Activated CD8-positive, alpha-beta memory T cell treated with anti-CD3 and anti-CD28 coated beads for 1 hour (primary cell): ENCODE measurements around the gene XPR1.
"Not testable (repeated sequence)": the region's sequence is repeated elsewhere in the genome, so short reads cannot be mapped to it uniquely, and the experiment has no call there.

Source experiments
- DNase-seq, 2 donors: peaks; one replicate each; pipeline ENCODE4 v3.0.0-alpha.2; 2020; ENCODE audit warnings: low read depth in 1 of 2; ENCODE audit errors: extremely low read depth in 1 of 2

The XPR1 gene

DNA sequence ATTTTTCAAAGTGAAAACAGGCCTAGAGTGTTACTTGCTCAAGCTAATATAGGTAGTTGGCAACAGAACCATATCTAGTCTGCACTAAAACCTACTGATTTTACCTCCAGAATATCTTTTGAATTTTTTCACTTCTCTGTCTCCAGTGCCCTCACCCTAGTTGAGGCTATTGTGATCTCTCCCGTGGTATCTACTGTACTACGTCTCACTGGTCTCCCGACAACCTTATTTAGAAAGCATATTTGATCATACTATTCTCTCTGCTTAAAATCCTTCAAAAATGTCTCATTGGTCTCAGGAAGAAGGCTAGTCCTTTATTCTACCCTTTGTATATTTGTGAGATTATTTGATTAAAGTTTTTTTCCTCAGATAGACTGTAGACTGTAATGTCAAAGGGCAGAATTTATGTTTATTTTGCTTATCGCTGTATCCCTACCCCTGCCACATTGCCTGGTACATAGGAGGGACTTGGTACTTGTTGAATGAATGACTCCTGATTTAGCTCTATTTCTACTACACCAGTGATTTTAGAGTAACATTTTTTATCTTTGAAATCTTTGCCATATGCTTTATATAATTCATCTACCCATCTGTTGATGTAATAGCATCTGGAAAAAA, 145.4 kb downstream of the XPR1 start:
- DNase-seq = no peak

DNA sequence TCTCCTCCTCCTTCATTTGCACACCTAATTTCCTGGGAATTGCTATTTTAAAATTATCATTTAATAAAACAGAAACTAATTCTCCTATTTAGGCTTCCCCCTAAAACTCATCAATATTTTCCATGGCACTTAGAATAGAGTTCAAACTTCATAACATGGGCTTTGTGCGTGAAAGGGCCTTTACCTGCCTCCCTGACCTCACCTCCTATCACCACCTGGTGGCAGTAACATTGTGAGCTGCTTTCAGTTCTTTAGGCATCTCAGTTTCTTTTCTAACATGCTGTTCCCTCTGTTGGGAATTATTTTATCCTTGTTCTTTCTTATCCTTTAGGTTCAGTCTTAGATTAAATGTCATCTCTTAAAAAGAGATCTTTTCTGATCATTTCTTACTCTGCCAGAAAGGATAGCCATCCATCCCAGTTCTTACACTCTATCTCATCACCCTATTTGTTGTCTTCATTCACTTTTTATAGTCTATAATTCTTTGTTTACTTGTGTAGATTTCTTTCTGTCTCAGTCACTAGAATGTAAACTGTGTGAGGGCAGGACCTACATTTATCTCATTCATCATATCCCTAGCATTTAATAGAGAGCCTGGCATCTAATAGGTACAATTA, 147.1 kb downstream of the XPR1 start:
- no peak for DNase-seq

DNA sequence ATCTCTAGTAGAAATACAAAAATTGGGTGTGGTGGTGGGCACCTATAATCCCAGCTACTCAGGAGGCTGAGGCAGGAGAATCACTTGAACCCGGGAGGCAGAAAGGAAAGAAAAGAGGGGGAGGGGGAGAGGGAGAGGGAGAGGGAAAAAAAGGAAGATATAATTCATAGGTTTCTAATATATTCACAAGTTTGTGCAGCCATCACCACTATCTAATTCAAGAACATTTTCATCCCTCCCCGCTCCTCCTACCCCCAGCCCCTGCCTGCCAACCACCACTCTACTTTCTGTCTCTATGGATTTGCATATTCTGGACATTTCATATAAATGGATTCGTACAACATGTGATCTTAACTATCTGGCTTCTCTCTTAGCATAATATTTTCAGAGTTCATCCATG, 147.8 kb downstream of the XPR1 start:
- no peak for DNase-seq

DNA sequence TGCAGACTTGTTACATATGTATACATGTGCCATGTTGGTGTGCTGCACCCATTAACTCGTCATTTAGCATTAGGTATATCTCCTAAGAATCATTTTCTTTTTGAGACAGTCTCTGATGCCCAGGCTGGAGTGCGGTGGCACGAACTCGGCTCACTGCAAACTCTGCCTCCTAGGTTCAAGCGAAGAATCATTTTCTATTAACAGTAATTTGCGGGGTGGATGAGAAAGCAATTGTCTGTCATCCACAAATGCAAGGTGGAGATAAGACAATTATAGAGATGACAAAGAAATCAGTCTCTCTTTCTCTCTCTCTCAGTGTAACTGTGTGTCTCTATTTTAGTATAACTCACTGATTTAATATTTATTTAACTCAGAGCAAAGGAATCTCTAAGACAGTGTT, 149.9 kb downstream of the XPR1 start:
- DNase-seq = no peak

DNA sequence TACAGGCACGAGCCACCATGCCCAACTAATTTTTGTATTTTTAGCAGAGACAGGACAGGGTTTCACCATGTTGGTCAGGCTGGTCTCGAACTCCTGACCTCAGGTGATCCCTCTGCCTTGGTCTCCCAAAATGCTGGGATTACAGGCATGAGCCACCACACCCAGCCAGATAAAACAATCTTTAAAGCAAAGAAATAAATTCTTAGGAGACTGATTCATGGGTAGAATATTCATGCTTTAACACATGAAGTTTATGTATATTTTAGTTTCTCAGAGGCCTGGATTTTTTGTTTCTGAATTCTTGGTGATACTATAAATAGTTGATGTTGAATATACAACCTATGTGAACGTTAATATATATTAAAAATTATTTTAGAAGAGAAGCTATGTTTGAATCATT, 153.5 kb downstream of the XPR1 start:
- DNase-seq = no peak

DNA sequence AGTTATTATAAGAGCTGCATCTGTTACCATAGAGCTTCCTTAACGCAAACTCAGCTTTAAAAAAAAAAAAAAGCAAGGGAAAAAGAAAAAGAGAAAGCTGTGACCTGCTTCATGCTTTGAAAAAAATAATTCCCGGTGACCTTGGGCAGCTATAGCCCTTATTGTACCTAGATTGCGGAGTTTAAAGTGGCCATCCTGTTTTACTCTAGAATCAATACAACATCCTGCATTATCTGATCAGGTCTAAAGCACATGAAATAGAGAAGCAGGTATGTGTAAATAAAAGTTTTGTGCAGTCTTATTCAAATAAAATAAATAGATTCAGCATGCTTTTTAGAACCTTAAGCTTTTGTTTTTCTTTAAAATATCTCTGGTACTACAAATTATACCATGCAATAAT, 154.1 kb downstream of the XPR1 start:
- no peak for DNase-seq

DNA sequence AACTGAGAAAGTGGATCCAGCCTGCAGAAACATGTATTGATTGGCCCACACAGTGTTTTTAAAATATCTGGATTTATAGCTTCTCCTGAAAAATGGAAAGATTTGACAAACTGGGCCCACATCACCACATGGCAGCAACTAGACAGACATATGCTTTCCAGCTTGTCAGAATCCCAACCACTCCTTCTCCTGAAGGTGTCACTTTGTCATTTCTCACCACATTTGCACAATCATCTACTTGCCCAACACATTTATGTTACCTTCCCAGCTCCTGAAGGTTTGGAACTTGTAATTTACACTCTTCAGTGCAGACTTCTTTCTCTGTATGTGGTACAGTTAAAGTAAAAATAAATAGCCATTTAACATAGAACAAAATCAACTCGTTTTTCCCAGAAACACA, 154.8 kb downstream of the XPR1 start:
- no peak for DNase-seq

DNA sequence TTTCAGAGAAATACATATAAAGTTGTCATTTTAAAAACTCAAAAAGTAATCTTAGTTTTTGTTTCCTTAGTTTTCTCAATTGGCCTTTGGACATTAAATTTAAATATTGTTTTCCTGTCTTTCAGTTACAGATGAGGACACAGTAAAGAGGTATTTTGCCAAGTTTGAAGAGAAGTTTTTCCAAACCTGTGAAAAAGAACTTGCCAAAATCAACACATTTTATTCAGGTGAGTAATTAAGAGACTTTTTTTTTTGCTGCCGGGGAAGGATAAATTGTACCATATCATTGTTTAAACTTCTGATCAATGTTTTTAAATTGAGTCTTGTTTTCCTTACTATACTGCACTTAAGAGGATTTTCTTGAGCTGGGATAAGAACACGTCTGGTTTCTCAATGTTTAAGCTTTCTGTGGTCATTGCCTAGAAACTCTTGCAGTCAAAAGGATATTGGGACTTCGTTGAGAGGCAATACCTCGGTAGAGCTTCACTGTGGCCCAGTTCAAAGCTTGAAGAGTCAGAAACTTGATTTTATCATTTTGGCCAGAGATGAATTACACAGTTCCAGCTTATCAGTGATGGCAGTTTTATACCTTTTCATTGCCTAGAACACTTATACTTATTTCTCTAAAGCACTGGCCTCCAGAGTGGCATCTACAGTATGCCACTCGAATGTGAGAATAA, 155.9 kb downstream of the XPR1 start:
- no peak for DNase-seq

DNA sequence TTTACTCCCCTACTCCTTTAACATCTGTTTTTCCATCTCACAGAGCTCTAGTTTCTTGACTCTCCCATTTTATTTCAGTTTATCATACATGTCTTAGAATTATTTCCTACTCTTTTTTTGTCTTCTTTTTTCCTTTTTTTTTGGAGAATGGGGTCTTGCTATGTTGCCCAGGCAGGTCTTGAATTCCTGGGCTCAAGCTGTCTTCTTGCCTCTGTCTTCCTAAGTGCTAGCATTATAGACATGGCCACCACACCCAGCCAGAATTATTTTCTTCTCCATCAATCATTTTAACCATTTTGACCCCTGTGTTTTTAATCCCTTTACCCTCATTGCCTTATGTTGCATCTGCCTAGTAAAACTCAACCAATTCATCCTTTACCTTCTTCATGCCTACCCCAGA, 157.6 kb downstream of the XPR1 start:
- no peak for DNase-seq

DNA sequence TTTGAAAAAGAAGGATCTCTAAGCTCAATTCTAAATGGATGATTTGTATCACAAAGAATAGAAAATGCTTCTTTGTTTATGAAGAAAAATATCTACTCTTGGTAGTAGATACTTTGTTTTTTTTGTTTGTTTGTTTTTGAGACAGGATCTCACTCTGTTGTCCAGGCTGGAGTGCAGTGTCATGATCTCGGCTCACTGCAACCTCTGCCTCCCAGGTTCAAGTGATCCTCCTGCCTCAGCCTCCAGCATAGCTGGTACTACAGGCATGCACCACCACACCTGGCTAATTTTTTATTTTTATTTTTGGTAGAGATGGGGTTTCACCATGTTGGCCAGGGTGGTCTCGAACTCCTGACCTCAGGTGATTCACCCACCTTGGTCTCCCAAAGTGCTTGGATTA, 159.3 kb downstream of the XPR1 start:
- not testable (repeated sequence) for DNase-seq

DNA sequence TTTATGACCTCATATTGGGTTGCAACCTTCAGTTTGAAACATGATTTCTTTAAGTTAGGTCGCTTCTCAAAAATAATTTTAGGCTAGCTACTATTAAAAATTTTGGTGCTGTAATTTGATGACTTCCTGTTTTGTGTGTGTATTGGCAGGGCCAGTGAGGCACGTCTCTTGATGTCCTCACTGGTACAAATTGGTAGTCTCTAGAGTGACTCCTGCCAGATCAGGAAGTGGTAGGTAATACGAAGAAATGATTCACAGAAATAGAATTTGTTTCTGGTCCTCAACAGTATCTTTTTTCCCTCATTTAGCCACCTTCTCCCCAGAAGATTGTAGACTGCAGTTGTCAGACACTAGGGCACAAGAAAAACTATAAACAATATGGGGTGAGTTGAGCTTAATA, 160.0 kb downstream of the XPR1 start:
- DNase-seq = no peak

DNA sequence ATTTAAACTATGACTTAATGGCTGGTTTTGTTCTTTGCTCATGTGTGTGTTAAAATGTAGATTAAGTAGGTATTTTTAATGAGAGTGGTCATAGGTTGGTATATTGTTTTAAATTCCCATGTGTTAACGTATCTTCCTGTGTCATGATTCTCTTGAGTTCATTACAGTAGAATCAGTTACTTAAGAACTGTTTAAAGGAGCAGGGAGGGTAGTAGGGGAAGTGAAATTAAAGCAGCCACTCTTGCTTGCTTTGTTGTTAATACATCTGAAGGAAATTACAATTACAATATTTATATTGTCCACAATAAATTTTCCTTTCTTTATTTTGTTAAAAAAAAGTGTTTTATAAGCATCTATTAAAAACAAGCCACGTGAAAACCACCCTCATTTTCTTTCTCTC, 161.6 kb downstream of the XPR1 start:
- DNase-seq = no peak

DNA sequence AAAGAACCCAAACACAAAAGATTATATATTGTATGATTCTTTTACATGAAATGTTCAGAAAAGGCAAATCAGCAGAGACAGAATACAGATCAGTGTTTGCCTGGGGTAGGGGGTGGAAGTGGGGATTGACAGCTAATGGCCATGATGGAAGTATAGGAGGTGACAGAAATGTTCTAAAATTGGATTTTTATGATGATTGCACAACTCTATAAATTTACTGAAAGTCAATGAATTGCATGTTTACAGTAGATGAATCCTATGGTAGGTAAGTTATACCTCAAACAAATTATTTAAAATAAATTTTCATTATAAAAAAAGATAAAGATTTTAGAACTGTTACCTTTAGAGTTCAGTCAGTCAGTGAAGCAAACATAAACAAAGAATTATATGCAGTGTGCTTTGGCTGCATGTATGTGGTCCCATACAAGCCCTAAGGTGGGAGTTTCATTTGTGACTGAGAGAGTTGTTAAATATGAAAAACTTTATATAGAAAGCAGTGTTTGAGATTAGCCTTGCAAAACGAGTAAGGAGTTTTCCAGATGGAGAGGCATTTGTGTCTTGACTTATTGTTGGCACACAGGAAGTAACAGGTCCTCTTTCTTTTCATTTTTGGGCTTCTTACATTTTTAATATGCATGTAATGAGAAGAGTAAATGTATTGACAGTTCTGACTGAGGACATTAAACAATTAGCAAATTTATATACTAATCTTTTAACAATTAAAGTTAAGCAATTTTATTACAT, 165.2 kb downstream of the XPR1 start:
- DNase-seq = no peak

DNA sequence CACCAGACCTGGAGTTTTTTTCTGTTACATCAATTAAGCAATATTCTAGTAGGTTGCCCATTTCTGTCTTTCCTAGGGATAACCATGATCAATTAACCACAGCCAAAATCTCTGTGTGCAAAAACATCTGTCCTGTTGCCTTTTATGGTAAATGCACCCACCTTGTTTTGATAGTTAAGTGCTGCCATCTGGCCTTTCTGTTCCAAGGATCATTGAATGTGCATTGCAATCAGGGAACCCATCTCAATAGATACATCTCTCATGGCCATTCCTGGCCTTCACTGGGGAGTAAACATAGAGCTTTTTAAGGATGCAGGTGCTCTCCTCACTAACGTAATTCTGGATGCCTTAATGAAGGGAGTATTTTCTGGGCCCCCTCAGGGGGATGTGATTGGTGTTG, 169.1 kb downstream of the XPR1 start:
- no peak for DNase-seq

DNA sequence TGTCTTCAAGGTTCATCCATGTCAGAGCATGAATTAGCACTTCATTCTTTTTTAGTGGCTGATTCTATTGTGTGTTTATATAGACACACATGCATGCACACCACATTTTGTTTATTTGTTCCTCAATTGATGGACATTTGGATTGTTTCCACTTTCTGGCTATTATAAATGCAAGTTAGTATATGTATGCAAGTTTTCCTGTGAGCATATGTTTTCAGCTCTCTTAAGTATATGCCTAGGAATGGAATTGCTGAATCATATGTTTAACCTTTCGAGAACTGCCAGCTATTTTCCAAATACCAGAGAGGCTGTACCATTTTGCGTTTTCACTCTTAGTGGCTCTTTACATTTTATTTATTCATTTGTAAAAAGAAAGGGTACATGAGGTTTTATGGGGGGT, 171.0 kb downstream of the XPR1 start:
- DNase-seq = no peak

DNA sequence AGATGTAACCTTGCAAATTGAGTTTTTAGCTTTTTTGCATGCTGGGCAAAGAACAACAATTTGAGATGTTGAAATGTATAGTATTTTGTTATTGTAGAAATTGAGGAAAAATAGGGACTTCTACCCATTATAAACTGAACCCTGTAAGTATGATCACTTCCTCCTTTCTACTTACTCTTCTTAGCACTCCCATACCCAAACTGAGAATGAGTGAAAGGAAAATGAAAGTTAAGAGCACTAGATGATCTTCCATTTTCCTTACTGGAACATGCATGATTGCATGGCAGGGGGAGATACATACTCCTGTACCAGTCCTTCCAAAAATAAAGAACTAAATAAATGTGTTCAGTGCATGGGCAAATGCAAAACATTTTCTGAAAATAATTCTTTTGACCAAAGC, 173.5 kb downstream of the XPR1 start:
- DNase-seq = no peak

DNA sequence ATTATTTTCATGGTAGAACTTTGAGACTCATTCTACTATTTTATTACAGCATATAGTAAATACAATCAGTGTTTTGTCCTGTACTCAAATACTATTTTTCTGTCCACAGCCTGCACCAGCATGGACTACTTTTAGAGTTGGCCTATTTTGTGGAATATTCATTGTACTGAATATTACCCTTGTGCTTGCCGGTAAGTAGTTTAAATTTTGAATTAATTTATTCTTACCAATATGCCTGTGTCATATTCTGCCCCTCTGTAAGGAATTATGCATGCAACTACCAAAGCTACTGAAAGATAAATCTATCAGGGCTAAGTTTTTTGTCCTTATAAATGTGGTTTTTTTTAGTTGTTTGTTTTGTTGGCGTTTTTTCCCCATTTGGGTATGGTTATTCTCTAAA, 179.5 kb downstream of the XPR1 start:
- DNase-seq = no peak

DNA sequence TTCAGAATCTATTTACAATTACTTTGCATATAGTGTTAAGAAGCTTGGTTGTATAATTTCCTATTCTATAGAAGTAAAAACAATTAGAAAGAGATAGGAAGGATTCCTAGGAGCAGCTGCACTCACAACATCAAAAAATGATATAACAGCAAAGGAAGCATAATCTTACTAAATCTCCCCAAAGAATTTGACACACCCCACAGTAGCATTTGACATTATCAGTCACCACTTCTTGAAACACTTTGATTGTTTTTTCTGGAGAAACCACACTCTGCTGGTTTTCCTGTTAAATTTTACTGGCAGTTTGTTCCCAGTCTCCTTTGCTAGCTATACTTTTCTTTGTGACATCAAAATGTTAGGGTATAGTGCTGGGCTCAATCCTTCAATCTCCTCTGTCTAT, 180.1 kb downstream of the XPR1 start:
- DNase-seq = no peak

DNA sequence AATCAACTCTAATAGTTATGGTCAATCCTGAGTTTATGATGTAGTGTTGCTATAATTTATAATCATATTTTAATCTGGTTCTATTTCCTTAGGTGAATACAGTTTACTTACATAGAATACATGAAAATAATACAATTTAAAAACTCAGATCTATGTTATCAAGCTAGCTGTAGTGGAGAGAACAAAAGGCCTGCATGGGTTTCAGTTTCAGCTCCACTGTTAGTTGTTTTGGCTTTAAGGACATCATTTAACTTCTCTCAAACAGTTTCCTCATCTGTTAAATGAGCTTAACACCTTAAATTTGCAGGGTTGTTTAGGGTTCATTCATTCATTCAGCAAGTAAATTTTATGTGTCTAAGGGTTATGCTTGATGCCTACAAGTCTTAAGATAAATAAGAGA, 182.4 kb downstream of the XPR1 start:
- no peak for DNase-seq

DNA sequence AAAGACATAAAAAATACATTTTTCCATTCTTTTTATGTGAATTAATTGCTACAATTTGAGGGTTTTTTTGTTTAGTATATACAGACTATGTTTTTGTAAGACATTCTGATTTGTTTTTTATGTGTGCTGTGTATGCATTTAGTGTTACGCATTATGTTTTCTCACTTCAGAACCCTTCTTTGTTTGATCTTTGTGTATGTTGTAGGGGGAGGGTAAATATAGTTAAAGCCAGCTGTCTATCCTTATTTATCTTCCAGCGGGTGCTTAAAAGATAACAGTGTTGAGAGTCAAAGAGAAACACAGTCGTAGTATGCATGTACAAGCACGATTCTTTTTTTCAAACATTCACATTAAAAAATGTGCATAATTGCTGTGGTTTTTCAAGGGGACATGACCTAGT, 183.4 kb downstream of the XPR1 start:
- DNase-seq = no peak

DNA sequence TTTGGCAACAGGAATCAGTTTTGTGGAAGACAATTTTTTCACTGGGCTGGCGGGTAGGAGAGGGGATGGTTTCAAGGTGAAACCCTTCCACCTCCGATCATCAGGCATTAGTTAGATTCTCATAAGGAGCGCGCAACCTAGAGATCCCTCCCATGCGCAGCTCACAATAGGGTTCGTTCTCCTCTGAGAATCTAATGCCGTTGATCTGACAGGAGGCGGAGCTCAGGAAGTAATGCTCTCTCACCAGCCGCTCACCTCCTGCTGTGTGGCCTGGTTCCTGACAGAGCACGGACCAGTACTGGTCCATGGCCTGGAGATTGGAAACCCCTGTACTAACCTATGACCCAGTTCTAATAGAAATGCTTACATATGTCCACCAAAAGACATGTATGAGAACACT, 184.3 kb downstream of the XPR1 start:
- no peak for DNase-seq

DNA sequence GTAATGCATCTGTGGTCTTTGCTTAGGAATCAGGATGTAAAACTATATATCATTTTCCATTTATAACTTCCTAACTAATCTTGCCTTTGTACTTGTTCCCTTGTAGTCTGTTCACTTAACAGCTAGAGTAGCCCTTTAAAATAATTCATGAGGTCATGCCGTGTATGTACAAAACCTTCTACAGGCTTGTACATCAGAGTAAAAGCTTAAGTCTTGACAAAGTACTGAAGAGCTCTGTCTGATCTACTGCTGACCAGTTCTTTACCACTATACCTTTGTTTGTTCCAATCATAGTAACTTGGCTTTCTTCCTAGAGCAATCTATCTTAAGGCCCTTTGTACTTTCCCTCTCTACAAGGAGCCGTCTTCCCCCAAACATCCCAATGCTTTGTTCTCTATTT, 190.1 kb downstream of the XPR1 start:
- DNase-seq = no peak
